ENCODE measurements around the gene CMTR1. TPM values are rescaled to one million over a fixed set of nuclear protein-coding genes. Genes with fewer than 3 reads are reported as not detected.

CMTR1 gene, protein sequence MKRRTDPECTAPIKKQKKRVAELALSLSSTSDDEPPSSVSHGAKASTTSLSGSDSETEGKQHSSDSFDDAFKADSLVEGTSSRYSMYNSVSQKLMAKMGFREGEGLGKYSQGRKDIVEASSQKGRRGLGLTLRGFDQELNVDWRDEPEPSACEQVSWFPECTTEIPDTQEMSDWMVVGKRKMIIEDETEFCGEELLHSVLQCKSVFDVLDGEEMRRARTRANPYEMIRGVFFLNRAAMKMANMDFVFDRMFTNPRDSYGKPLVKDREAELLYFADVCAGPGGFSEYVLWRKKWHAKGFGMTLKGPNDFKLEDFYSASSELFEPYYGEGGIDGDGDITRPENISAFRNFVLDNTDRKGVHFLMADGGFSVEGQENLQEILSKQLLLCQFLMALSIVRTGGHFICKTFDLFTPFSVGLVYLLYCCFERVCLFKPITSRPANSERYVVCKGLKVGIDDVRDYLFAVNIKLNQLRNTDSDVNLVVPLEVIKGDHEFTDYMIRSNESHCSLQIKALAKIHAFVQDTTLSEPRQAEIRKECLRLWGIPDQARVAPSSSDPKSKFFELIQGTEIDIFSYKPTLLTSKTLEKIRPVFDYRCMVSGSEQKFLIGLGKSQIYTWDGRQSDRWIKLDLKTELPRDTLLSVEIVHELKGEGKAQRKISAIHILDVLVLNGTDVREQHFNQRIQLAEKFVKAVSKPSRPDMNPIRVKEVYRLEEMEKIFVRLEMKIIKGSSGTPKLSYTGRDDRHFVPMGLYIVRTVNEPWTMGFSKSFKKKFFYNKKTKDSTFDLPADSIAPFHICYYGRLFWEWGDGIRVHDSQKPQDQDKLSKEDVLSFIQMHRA
- 33.1 TPM for polyA plus RNA-seq
- long read RNA-seq, donor 1, full-length matches to known transcripts = 2 of 26 reads
- long read RNA-seq, donor 1, partial matches to known transcripts = 5 of 26 reads
- long read RNA-seq, donor 1, other reads (novel, unspliced or antisense) = 19 of 26 reads
- long read RNA-seq, donor 2, full-length matches to known transcripts = 3 of 18 reads
- long read RNA-seq, donor 2, partial matches to known transcripts = 15 of 18 reads
- long read RNA-seq, donor 2, other reads (novel, unspliced or antisense) = 0 of 18 reads
- long read RNA-seq, donor 3, full-length matches to known transcripts = 6 of 32 reads
- long read RNA-seq, donor 3, partial matches to known transcripts = 26 of 32 reads
- long read RNA-seq, donor 3, other reads (novel, unspliced or antisense) = 0 of 32 reads
- long read RNA-seq, donor 4 = 0 reads
- long read RNA-seq, donor 5 = 0 reads
- long read RNA-seq, donor 6, full-length matches to known transcripts = 1 of 1 reads
- long read RNA-seq, donor 6, partial matches to known transcripts = 0 of 1 reads
- long read RNA-seq, donor 6, other reads (novel, unspliced or antisense) = 0 of 1 reads
- long read RNA-seq, donor 7 = 0 reads
- long read RNA-seq, donor 8, full-length matches to known transcripts = 1 of 16 reads
- long read RNA-seq, donor 8, partial matches to known transcripts = 15 of 16 reads
- long read RNA-seq, donor 8, other reads (novel, unspliced or antisense) = 0 of 16 reads
- long read RNA-seq, donor 9, full-length matches to known transcripts = 1 of 14 reads
- long read RNA-seq, donor 9, partial matches to known transcripts = 13 of 14 reads
- long read RNA-seq, donor 9, other reads (novel, unspliced or antisense) = 0 of 14 reads
- long read RNA-seq, donor 10, full-length matches to known transcripts = 1 of 1 reads
- long read RNA-seq, donor 10, partial matches to known transcripts = 0 of 1 reads
- long read RNA-seq, donor 10, other reads (novel, unspliced or antisense) = 0 of 1 reads
- long read RNA-seq, donor 11, full-length matches to known transcripts = 1 of 1 reads
- long read RNA-seq, donor 11, partial matches to known transcripts = 0 of 1 reads
- long read RNA-seq, donor 11, other reads (novel, unspliced or antisense) = 0 of 1 reads

DNA sequence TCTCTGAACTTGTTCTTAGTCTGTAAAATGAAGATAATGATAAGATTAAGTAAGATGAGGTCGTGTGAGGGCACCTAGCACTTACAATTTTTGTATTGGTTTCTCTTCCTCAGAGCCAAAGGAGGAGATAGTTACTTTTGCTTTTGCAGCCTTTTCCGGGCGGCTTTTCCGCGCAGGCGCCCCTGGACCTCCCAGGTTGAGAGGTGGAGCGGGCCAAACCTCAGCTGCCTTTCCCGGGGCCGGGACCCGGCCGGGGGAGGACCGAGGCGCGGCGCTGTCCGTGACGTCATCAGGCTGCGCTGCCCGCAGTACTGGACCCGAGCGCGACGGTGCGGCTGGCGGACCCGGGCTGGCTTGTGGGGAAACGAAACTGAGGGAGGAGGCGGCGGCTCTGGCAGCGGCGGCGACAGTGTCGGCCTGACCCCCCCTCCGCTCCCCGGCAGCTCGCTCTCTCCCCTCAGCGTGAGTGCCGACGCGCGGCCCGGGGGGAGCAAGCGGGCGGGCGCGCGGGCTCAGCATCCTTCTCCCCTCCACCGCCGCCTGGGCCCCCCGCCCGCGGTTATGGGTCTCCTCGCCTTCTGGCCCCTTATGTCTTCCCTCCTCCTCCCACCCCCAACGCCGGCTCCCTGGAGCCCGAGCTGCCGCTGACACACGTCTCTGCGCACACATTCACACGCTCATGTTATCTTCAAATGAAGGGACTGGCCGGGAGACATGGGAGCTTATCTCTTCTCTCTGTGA is at the start of gene CMTR1:
CMTR1 (plus strand) TSS at position 306 of the 741 bp plus-strand sequence. CDS start 2,409 bp downstream, outside the sequence.
- peak; percentile 93 to 95 for DNase-seq
- WGBS (ENCODE audit: insufficient coverage, low lambda C conversion rate) = no CpG with 5 or more reads among the region's 61 CpGs
- no peaks in the 10 kb centered on the region for H3K4me1 ChIP-seq (ENCODE audit: control insufficient read depth, insufficient read depth, low read length)

DNA sequence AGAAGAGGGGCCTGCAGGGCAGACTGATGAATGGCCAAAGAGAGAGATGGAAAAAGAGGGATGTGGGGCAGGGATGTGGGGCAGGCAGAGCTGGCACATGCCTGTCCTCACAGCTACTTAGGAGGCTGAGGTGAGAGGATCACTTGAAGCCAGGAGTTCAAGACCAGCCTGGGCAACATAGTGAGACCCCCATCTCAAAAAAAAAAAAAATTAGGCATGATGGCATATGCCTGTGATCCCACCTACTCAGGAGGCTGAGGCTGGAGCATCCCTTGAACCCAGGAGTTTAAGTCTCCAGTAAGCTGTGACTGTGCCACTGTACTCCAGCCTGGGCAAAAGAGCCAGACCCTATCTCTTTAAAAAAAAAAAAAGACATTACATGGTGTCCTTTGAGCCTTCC is 44.4 kb upstream of the CMTR1 start:
- peaks cover 38% of the 10 kb centered on the region for H3K36me3 ChIP-seq (ENCODE audit: control insufficient read depth, insufficient read depth, low read length)
- DNase-seq = no peak
- H3K9me3 ChIP-seq (ENCODE audit: control insufficient read depth, low read depth, low read length) = no peaks in the 10 kb centered on the region
- H3K4me3 ChIP-seq (ENCODE audit: low read length) = no peak overlapping the region
- H3K4me1 ChIP-seq (ENCODE audit: control insufficient read depth, insufficient read depth, low read length) = no peaks in the 10 kb centered on the region
- no peak overlapping the region for H3K27ac ChIP-seq (ENCODE audit: low read length)
- no peaks in the 10 kb centered on the region for H3K27me3 ChIP-seq (ENCODE audit: control insufficient read depth, insufficient read depth, low read length)

More for the DNA sequence above, at the start of gene CMTR1:
- H3K27ac ChIP-seq (ENCODE audit: low read length) = peak within 1 kb of the TSS; percentile 69
- H3K36me3 ChIP-seq (ENCODE audit: control insufficient read depth, insufficient read depth, low read length) = peaks cover 22% of the 10 kb centered on the region
- no peaks in the 10 kb centered on the region for H3K27me3 ChIP-seq (ENCODE audit: control insufficient read depth, insufficient read depth, low read length)
- peak within 1 kb of the TSS; percentile 88 for H3K4me3 ChIP-seq (ENCODE audit: low read length)
- H3K9me3 ChIP-seq (ENCODE audit: control insufficient read depth, low read depth, low read length) = no peaks in the 10 kb centered on the region

DNA sequence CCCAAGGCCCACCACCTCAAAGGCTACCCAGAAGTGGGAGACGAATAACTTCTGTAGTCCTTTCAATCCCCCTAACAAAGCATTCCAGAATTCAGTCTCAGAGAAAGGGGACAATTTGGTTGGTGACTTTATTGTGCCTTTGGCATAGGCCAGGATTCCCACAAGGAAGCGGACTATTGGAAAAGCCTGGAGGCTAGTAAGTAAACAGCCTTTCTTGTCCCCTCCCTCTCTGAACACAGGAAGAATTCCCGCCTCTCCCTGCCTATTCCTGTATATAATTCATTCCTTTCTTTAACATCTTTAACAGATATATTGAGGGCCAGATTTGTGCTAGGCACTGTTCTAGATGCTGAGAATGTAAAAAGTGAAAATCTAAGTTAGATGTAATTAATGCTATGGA is 43.2 kb upstream of the CMTR1 start:
- Histone ChIP-seq H3K36me3 (ENCODE audit: control insufficient read depth, insufficient read depth, low read length) (peaks cover 33% of the 10 kb centered on the region), H3K4me3 (ENCODE audit: low read length) (no peak overlapping the region), H3K4me1 (ENCODE audit: control insufficient read depth, insufficient read depth, low read length) (no peaks in the 10 kb centered on the region), H3K9me3 (ENCODE audit: control insufficient read depth, low read depth, low read length) (no peaks in the 10 kb centered on the region), H3K27ac (ENCODE audit: low read length) (peak overlapping the region; percentile 46), H3K27me3 (ENCODE audit: control insufficient read depth, insufficient read depth, low read length) (no peaks in the 10 kb centered on the region)
- no CpG with 5 or more reads among the region's 3 CpGs for WGBS (ENCODE audit: insufficient coverage, low lambda C conversion rate)
- no peak for DNase-seq

DNA sequence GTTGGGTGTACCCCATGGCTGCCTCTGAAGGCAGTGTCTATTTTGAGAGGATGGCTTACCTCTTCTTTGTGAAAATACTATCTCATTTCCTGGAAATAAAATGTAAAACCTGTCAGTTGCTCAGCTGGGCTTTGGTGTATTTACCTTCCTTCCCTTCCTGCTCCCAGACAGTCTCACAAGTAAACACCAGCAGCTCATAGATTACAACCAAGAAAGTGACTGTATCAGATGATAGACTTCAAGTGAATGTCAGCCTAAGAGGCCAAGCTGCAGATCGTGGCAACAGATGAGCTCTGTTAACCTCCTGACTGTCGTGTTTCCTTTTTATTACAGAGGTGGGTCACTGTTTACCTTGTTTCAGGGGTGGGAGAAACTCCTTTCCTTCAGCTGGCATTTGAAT is 41.9 kb upstream of the CMTR1 start:
- peak overlapping the region; percentile 46 for H3K27ac ChIP-seq (ENCODE audit: low read length)
- DNase-seq = peak; percentile 20 to 50
- H3K9me3 ChIP-seq (ENCODE audit: control insufficient read depth, low read depth, low read length) = no peaks in the 10 kb centered on the region
- H3K27me3 ChIP-seq (ENCODE audit: control insufficient read depth, insufficient read depth, low read length) = no peaks in the 10 kb centered on the region
- no peak overlapping the region for H3K4me3 ChIP-seq (ENCODE audit: low read length)
- H3K4me1 ChIP-seq (ENCODE audit: control insufficient read depth, insufficient read depth, low read length) = no peaks in the 10 kb centered on the region
- WGBS (ENCODE audit: insufficient coverage, low lambda C conversion rate) = no CpG with 5 or more reads among the region's 2 CpGs
- peaks cover 33% of the 10 kb centered on the region for H3K36me3 ChIP-seq (ENCODE audit: control insufficient read depth, insufficient read depth, low read length)

DNA sequence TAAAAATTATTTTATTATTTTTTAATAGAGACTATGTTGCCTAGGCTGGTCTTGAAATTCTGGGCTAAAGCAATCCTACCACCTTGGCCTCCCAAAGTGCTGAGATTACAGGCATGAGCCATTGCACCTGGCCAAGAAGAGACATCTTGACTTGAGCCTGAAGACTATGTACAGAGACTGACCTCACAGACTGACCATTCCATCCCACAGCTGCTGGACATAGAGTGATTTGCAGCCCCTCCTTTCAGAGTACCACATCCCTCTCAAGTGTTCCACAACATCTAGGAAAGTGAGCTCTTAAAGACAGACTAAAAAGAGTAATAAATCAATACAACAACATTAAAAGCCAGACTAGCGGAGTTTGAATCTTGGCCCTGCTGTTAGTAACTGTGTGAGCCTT is 40.2 kb upstream of the CMTR1 start:
- no peak for DNase-seq
- Histone ChIP-seq H3K27ac (ENCODE audit: low read length) (no peak overlapping the region), H3K27me3 (ENCODE audit: control insufficient read depth, insufficient read depth, low read length) (no peaks in the 10 kb centered on the region), H3K4me3 (ENCODE audit: low read length) (no peak overlapping the region), H3K36me3 (ENCODE audit: control insufficient read depth, insufficient read depth, low read length) (peaks cover 25% of the 10 kb centered on the region), H3K4me1 (ENCODE audit: control insufficient read depth, insufficient read depth, low read length) (no peaks in the 10 kb centered on the region), H3K9me3 (ENCODE audit: control insufficient read depth, low read depth, low read length) (no peaks in the 10 kb centered on the region)
- no CpG with 5 or more reads among the region's 1 CpG for WGBS (ENCODE audit: insufficient coverage, low lambda C conversion rate)

DNA sequence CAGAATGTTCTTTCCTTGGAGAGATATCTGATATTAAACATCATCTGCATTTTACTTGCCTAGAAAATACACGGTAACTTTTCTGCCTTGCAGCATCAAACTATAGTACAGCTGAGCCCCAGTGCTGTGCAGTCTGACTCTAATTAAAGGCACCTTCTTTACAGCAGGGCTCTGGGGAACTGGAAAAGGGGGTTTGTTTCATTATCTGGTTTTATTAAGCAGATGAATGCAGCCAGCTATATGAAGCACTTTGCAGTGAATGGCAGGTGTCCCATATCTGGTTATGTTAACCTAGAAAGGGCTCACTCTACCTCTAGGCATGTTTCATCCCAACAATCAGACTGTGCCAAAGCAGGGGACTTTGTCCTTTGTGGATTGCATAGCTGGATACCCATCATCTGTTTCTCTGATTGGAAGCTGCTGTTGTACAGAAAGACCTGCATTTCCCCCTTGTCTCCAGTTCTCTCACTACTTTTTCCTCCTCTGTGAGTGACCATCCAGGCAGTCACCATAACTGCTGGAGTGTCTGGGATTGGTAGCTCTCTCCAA is 39.6 kb upstream of the CMTR1 start:
- WGBS (ENCODE audit: insufficient coverage, low lambda C conversion rate) = no CpG with 5 or more reads among the region's 1 CpG
- H3K27me3 ChIP-seq (ENCODE audit: control insufficient read depth, insufficient read depth, low read length) = no peaks in the 10 kb centered on the region
- H3K27ac ChIP-seq (ENCODE audit: low read length) = no peak overlapping the region
- peaks cover 20% of the 10 kb centered on the region for H3K36me3 ChIP-seq (ENCODE audit: control insufficient read depth, insufficient read depth, low read length)
- peak in 1 of 2 donors; percentile 22 for DNase-seq
- H3K4me1 ChIP-seq (ENCODE audit: control insufficient read depth, insufficient read depth, low read length) = no peaks in the 10 kb centered on the region
- no peak overlapping the region for H3K4me3 ChIP-seq (ENCODE audit: low read length)
- H3K9me3 ChIP-seq (ENCODE audit: control insufficient read depth, low read depth, low read length) = no peaks in the 10 kb centered on the region

DNA sequence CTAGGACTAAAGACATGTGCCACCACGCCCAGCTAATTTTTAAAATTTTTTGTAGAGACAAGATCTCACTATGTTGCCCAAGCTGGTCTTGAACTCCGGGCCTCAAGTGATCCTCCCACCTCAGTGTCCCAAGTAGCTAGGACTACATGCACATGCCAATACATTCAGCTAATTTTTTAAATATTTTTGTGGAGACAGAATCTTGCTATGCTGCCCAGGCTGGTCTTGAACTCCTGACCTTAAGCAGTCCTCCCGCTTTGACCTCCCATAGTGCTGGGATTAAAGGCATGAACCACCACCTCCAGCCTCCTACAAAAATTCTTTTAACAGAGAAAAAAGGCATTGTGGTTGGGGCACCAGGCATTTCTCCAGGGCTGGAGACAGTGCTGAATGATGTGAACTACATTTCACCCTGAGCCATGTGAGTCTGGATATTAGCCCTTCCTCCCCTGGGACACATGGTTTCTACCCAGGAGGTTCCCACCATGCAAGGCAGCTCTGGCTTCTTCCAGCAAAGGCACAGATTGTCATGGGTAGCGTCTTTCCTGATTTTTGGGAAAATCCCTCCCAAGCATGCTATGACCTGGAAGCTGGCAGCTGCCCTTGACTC is 36.3 kb upstream of the CMTR1 start:
- Histone ChIP-seq H3K27me3 (ENCODE audit: control insufficient read depth, insufficient read depth, low read length) (no peaks in the 10 kb centered on the region), H3K36me3 (ENCODE audit: control insufficient read depth, insufficient read depth, low read length) (peaks cover 2% of the 10 kb centered on the region), H3K4me3 (ENCODE audit: low read length) (no peak overlapping the region), H3K4me1 (ENCODE audit: control insufficient read depth, insufficient read depth, low read length) (no peaks in the 10 kb centered on the region), H3K9me3 (ENCODE audit: control insufficient read depth, low read depth, low read length) (no peaks in the 10 kb centered on the region), H3K27ac (ENCODE audit: low read length) (no peak overlapping the region)
- no CpG with 5 or more reads among the region's 4 CpGs for WGBS (ENCODE audit: insufficient coverage, low lambda C conversion rate)
- DNase-seq = no peak

DNA sequence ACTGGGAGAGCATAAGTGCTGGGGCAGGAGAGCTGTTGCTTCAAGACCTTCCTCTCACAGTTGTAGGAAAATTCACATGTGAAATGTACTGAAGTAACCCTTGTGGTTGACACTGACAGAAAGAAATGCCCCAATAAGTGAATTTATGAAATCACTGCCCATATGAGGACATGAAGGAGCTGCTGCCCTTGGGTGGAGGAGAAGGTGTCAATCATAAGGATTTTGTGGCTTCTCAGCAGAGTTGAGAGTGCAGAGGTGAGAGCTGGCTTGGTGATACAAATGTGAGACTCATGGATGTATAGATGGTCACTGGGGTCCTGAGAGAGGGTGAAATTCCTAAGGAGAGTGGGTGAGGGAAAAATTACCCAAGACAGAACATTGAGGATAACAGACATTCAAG is 33.9 kb upstream of the CMTR1 start:
- H3K4me3 ChIP-seq (ENCODE audit: low read length) = no peak overlapping the region
- no peaks in the 10 kb centered on the region for H3K9me3 ChIP-seq (ENCODE audit: control insufficient read depth, low read depth, low read length)
- H3K27ac ChIP-seq (ENCODE audit: low read length) = no peak overlapping the region
- H3K36me3 ChIP-seq (ENCODE audit: control insufficient read depth, insufficient read depth, low read length) = no peaks in the 10 kb centered on the region
- no peaks in the 10 kb centered on the region for H3K4me1 ChIP-seq (ENCODE audit: control insufficient read depth, insufficient read depth, low read length)
- H3K27me3 ChIP-seq (ENCODE audit: control insufficient read depth, insufficient read depth, low read length) = no peaks in the 10 kb centered on the region
- DNase-seq = no peak
